Stimulated activated CD4-positive, alpha-beta T cell treated with anti-CD3 and anti-CD28 coated beads, Interleukin-1b, Interleukin-23, amount 100 ng/mL, for 48 hours (primary cell): ENCODE measurements around the gene TNFRSF8.

ENCODE experiments used
- DNase-seq: peaks from one replicate; pipeline ENCODE4 v3.0.0-alpha.2; 2020

The TNFRSF8 gene

DNA sequence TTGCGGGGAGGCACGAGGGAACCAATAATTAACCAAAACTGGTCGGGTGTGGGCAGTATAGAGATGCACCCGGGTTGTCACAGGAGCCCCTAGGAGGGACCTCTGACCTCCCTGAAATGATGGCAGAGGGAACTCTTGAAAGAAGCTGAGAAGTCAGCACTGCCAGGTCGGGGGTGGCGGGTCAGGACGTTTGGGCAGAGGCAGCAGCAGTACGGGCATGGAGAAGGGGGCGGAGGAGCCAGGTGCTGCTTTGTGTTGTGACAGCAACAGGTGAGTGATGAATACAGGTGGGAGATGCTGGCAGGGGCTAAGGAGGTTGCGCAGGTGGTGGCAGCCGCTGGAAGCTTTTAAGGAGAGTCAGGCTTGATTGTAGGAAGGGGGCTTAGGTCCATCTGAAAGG, 115.4 kb downstream of the TNFRSF8 start:
- DNase-seq: no peak

GRCh38 chr1:12179111-12179519, 116.0 kb downstream of the TNFRSF8 start:
- peak; percentile 90 for DNase-seq

DNA sequence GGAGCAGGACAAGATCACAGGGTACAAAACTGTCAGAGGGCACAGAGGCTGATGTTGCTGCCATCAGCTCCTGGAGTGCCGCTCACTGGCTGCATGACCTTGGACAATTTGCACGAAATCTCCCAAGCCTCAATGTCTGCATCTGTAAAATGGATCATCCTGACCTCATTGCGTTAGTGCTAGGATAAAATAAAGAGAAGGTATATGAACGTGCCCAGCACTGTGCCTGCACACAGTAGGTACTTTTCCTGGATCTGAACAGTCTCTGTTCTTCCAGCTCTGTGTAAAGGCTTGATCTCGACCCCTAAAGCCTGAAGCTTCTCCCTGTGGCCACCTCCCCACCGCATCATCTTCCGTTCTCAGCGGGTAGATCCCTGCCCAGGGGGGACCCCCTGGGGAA, 116.6 kb downstream of the TNFRSF8 start:
- no peak for DNase-seq

- DNase-seq: no peak
Observed at GRCh38 chr1:12180315-12180714, 117.2 kb downstream of the TNFRSF8 start.

- DNase-seq: no peak
Observed at GRCh38 chr1:12180903-12181302, 117.8 kb downstream of the TNFRSF8 start.

GRCh38 chr1:12181568-12181967, 118.5 kb downstream of the TNFRSF8 start:
- DNase-seq: no peak

GRCh38 chr1:12182410-12182984, 119.4 kb downstream of the TNFRSF8 start:
- DNase-seq: no peak

DNA sequence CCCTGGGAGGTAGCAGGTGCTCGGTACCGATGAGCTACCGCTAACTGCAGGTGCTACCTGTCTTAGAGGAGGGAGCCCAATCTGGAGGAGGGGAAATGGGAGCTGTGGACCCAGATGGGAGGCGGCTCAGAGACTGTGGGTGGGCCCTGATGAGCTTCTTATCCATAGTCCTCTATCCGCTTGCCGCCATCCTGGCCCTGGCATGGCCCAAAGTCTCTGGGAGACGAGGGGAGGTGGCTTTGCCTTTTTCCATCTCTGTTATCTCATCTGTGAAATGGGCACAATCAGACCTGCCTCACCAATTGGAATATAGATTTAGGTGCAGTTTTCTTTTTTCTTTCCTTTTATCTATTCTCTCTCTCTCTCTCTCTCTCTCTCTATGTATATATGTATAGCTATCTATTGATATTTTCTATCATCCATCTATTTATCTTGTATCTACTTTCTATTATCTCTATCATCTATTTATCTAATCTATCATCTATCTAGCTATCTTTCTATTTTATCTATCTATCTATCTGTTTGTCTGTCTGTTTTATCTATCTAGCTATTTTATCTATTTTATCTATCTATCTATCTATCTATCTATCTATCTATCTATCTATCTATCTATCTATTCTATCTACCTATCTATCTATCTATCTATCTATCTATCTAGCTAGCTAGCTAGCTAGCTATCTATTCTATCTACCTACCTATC, 120.1 kb downstream of the TNFRSF8 start:
- DNase-seq: no peak

DNA sequence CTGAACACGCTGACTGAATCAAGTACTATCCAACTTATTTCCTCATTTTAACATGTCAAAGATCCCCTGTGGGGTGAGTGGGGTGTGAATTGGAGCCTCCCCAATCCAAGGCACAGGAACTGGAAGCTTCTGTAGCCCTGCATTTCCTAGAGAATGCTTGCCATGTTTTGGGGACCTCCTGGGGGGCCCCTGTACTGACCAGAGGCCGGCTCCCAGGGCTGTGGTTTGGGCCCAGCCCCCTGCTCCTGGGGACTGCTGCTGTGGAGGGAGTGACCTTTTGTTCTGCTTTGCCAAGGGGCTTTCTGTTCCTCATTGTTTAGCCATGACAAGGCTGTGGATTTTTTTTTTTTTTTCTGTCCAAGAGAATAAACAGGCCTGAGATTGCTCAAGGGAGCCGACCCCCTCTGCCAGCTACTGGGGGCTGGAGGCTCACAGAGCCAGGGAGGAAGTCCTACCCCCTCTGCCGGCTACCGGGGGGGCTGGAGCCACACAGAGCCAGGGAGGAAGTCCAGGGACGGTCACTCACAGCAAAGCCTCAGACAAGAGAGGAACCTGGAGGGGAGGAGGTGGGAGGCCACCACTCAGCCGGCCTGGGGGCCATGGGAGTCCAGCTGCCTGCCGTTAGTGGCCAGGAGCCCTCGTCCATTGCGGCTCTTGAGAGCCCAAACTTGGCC, 121.0 kb downstream of the TNFRSF8 start:
- DNase-seq: no peak

DNA sequence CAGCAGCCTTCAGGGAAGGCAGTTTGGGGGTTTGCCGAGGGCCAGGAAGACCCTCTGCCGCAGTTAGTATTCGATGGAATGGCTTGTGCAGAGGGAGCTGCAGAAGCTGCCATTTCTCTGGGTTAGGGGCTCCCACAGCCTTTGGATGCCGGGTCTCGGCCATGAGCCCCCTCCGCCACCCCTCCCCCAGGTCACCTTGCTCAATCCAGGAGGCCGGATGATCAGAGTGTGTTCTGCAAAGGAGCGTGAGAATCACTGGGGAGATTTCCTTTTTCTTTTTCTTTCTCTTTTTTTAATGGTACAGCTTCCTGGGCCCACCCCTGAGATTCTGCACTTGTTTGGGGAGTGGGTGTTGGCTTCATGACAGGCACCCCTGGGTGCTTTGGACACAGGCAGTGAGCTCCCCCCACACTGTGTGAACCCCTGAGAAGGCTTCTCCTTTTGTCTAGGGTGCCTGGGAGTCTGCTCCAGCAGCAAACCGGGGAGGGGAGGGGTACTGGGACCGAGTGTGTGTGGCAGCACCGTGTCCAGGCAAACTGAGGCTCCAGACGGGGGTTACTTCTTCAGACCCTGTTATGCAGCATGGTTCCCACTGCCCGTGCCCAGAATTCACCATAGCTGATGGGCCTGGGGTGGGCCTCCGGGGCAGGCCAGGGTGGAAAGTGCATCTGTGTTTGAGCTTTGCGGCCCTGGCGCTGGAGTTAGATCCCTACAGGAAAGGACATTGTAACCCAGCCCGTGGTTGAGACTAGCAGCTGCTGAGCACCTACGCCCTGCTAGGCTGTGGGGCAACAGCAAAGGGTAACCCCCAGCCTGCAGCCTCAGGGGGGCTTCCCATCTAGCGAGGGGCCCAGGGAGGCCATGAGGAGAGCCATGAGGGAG, 122.2 kb downstream of the TNFRSF8 start:
- DNase-seq: no peak

- DNase-seq: no peak
Observed at GRCh38 chr1:12185918-12186678, 123.0 kb downstream of the TNFRSF8 start.

GRCh38 chr1:12186679-12186985, 123.5 kb downstream of the TNFRSF8 start:
- DNase-seq: no peak

DNA sequence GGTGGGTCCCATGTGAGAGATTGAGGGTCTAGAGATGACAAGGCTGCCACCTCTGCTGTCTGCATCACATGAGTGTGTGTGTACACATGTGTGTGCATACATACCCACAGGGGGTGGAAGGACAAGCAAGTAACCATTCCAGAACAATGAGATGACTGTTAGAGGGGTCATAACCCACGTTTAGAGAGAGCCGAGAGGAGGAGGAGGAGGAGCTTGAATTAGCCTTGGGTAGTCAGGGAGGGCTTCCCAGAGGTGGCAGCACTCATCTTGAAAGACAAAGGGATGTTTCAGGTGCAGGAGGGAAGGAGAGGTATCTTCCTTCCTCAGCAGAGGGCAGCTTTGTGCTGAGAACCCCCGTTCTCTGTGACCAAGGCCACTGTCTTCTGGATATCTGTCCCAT, 125.0 kb downstream of the TNFRSF8 start:
- no peak for DNase-seq

DNA sequence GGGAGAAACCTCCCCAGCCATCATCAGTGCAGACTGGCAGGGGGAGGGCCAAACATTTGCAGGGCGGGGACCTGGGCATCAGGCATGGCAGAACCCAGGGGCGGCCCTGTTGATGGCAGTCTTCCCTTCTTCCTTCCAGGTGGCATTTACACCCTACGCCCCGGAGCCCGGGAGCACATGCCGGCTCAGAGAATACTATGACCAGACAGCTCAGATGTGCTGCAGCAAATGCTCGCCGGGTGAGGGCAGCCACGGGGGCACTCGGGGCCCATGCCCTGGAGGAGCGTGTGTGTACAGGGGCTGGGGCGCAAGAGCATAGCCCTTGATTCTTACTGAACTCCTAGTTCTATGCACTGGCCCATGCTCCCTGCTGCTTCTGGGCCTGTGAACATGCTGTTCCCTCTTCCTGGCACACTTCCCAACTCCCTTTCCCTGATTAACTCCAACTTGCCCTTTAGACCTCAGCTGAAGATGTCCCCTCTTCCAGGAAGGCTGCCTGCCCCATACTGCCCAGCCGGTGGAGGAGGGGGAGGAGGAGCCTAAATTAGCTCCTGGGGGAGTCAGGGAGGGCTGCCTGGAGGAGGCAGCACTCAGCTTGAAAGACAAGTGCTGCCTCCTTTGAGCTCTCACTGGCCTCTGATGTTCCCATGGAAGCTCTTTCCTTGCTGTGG, 125.7 kb downstream of the TNFRSF8 start:
- no peak for DNase-seq

DNA sequence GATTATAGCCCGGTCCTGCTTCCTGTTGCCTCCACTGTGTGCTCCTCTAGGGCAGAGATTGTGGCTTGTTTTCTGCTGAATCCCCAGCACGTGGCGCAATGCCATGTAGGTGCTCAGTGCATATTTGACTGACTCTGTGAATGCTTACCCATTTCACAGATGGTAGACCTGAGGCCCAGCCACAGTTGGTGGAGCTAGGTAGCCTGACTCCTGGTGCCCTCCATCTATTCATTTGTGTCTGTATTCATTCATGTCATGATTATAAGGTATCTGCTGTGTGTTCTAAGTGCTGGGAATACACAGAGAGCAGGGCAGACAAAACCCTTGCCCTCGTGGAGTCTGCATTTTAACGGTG, 126.2 kb downstream of the TNFRSF8 start:
- DNase-seq: no peak

- DNase-seq: no peak
Observed at GRCh38 chr1:12191242-12192032, 128.3 kb downstream of the TNFRSF8 start.
